Measurements from ENCODE around the gene KRTAP19-4. TPM values are rescaled to one million over a fixed set of nuclear protein-coding genes. Genes with fewer than 3 reads are reported as not detected.

Gene KRTAP19-4
- total RNA-seq, 1 donor from 2014 or later = not detected

DNA sequence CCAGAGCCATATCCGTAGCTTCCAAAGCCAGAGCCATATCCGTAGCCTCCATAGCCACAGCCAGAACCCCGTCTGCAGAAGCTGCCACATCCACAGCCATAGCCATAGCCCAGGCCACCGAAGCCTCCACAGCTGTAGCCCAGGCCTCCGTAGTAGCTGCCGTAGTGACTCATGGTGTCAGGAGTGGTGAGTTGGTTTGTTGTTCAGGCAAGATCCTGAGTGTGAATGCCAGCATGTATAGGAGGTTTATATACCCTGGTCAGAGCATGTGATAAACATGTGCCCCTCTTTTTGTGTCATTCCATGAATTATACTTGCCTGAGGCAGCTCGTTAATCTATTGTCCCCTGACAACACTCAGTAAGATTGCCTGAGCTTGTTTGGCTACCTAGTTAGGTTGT, 16.8 kb downstream of the KRTAP19-4 start, which contains the start of gene KRTAP19-1:
KRTAP19-1 (minus strand) TSS at position 223 of the 400 bp plus-strand sequence; CDS start at position 173, 50 bp downstream.
- H3K4me3 Mint-ChIP-seq (ENCODE audit: unreplicated experiment) = no peak within 1 kb of the TSS
- H3K9me3 Mint-ChIP-seq (ENCODE audit: unreplicated experiment) = no peaks in the 10 kb centered on the region
- no peak within 1 kb of the TSS for H3K27ac Mint-ChIP-seq (ENCODE audit: unreplicated experiment)
- H3K36me3 Mint-ChIP-seq (ENCODE audit: unreplicated experiment) = no peaks in the 10 kb centered on the region
- no peak for DNase-seq
- H3K27me3 Mint-ChIP-seq (ENCODE audit: unreplicated experiment) = peaks cover 2% of the 10 kb centered on the region
- TF ChIP-seq, protein P1, sequence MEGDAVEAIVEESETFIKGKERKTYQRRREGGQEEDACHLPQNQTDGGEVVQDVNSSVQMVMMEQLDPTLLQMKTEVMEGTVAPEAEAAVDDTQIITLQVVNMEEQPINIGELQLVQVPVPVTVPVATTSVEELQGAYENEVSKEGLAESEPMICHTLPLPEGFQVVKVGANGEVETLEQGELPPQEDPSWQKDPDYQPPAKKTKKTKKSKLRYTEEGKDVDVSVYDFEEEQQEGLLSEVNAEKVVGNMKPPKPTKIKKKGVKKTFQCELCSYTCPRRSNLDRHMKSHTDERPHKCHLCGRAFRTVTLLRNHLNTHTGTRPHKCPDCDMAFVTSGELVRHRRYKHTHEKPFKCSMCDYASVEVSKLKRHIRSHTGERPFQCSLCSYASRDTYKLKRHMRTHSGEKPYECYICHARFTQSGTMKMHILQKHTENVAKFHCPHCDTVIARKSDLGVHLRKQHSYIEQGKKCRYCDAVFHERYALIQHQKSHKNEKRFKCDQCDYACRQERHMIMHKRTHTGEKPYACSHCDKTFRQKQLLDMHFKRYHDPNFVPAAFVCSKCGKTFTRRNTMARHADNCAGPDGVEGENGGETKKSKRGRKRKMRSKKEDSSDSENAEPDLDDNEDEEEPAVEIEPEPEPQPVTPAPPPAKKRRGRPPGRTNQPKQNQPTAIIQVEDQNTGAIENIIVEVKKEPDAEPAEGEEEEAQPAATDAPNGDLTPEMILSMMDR (IDR thresholded peaks at IDR 0.05; ENCODE audit: partially characterized antibody, unreplicated experiment) = no peak
- no peaks in the 10 kb centered on the region for H3K4me1 Mint-ChIP-seq (ENCODE audit: low read depth, unreplicated experiment)

DNA sequence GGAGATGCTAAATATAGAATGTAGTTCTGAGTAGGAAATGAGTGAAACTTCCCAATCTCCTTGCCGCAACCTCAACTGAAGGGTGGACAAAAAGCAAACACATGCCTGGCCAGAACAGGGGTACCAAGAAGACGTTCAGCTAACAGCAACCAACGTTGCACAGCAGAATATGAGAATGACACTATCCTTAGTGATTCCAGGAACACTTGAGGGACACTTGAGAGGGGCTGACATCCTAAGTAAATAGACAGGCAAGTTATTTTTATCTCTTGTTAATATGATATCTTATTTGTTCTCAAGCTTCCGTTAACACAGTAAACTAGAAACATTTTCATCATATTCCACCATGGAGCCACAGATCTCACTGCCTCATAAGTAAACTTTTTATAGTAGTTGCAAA, 17.7 kb downstream of the KRTAP19-4 start:
- H3K27ac Mint-ChIP-seq (ENCODE audit: unreplicated experiment) = no peak overlapping the region
- peaks cover 2% of the 10 kb centered on the region for H3K27me3 Mint-ChIP-seq (ENCODE audit: unreplicated experiment)
- H3K9me3 Mint-ChIP-seq (ENCODE audit: unreplicated experiment) = no peaks in the 10 kb centered on the region
- DNase-seq = no peak
- TF ChIP-seq, protein P1 (IDR thresholded peaks at IDR 0.05; ENCODE audit: partially characterized antibody, unreplicated experiment) = no peak
- no peak overlapping the region for H3K4me3 Mint-ChIP-seq (ENCODE audit: unreplicated experiment)
- H3K4me1 Mint-ChIP-seq (ENCODE audit: low read depth, unreplicated experiment) = no peaks in the 10 kb centered on the region
- no peaks in the 10 kb centered on the region for H3K36me3 Mint-ChIP-seq (ENCODE audit: unreplicated experiment)

DNA sequence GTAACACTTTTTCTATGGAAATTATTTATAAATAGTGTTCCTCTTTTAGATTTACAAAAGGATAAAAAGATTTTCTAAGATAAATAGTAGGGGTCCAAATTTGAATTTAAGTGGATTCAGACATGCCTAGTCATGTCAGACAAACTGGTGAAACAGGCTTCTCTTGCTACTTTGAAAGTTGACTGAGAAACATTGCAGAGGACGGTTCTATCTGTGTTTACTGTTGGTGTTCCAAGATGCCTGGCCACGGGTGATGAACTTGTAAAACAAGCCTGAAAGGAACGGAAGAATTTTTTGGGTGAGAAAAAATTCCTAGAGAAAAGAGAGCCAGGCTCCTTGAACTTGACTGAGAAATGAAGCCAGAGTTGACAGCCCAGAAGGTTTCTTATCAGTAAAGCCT, 19.0 kb downstream of the KRTAP19-4 start:
- no peak overlapping the region for H3K27ac Mint-ChIP-seq (ENCODE audit: unreplicated experiment)
- no peaks in the 10 kb centered on the region for H3K9me3 Mint-ChIP-seq (ENCODE audit: unreplicated experiment)
- no peak overlapping the region for H3K4me3 Mint-ChIP-seq (ENCODE audit: unreplicated experiment)
- TF ChIP-seq, protein P1 (IDR thresholded peaks at IDR 0.05; ENCODE audit: partially characterized antibody, unreplicated experiment) = no peak
- no peaks in the 10 kb centered on the region for H3K4me1 Mint-ChIP-seq (ENCODE audit: low read depth, unreplicated experiment)
- peaks cover 2% of the 10 kb centered on the region for H3K27me3 Mint-ChIP-seq (ENCODE audit: unreplicated experiment)
- no peaks in the 10 kb centered on the region for H3K36me3 Mint-ChIP-seq (ENCODE audit: unreplicated experiment)
- no peak for DNase-seq

DNA sequence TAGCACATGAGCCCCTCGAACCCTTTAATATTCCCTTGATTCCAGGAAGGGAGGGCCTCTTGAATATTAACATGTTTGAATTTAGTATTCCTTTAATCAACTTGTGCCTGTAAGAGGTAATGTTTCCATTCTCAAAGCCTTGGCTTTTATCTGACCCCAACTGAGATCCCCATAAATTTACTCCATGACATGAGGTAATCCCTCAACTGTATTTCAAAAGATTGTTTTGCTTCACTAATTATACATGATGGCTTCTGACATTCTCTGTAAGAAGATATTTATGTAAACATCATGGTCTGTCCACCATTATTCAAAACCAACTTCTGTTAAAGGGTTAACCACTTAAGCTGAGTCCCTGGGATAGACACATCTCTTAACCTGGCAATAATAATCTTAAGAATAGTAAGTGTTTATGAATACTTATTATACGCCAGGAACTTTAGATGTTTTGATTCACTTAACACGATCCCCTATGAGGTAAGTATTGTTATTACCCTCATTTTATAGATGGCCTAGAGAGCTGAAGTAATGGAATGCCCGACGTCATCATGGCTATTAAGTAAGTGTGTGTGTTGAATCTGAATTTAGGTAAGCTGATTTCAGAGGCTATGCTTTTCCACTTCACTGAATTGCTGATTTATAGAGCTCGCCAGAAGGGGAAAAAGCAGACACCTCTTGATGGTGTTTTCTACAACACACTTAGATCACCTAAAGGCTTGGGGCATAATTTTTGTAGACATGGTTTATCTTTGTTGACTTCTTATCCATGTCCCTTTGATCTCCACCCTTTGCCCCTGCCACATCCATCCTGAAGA, 27.9 kb downstream of the KRTAP19-4 start:
- no peaks in the 10 kb centered on the region for H3K27me3 Mint-ChIP-seq (ENCODE audit: unreplicated experiment)
- no peaks in the 10 kb centered on the region for H3K36me3 Mint-ChIP-seq (ENCODE audit: unreplicated experiment)
- H3K27ac Mint-ChIP-seq (ENCODE audit: unreplicated experiment) = no peak overlapping the region
- H3K4me3 Mint-ChIP-seq (ENCODE audit: unreplicated experiment) = no peak overlapping the region
- H3K9me3 Mint-ChIP-seq (ENCODE audit: unreplicated experiment) = no peaks in the 10 kb centered on the region
- DNase-seq = no peak
- no peaks in the 10 kb centered on the region for H3K4me1 Mint-ChIP-seq (ENCODE audit: low read depth, unreplicated experiment)
- TF ChIP-seq, protein P1 (IDR thresholded peaks at IDR 0.05; ENCODE audit: partially characterized antibody, unreplicated experiment) = no peak

DNA sequence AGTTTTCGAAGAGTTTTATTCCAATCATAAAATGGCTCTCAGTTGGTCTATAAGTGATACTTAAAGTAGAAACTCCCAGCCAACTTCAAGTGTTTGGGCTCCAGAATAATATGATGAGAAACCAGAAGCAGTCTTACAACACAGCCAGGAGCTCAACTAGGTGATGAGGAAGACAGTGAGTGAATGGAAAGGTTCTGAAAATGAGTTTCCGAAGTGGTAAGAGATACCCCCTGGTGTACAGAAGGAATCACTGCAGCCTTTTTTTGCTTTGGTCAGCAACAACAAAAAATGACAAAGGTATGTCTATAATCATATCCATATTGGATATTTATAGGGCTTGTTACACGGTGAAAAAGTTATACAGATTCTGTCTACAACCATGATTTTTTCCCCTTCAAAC, 33.3 kb downstream of the KRTAP19-4 start:
- DNase-seq = no peak
- no peaks in the 10 kb centered on the region for H3K9me3 Mint-ChIP-seq (ENCODE audit: unreplicated experiment)
- H3K27ac Mint-ChIP-seq (ENCODE audit: unreplicated experiment) = no peak overlapping the region
- H3K27me3 Mint-ChIP-seq (ENCODE audit: unreplicated experiment) = no peaks in the 10 kb centered on the region
- no peaks in the 10 kb centered on the region for H3K4me1 Mint-ChIP-seq (ENCODE audit: low read depth, unreplicated experiment)
- H3K36me3 Mint-ChIP-seq (ENCODE audit: unreplicated experiment) = no peaks in the 10 kb centered on the region
- H3K4me3 Mint-ChIP-seq (ENCODE audit: unreplicated experiment) = no peak overlapping the region
- TF ChIP-seq, protein P1 (IDR thresholded peaks at IDR 0.05; ENCODE audit: partially characterized antibody, unreplicated experiment) = peak; percentile 74
